CD14-positive monocyte (primary cell): ENCODE measurements around the gene ADAMTS17. TPM values are rescaled to one million over a fixed set of nuclear protein-coding genes. Genes with fewer than 3 reads are reported as not detected.

Experiments
- DNase-seq, 3 donors: peaks; one replicate each; pipeline ENCODE4 v3.0.0-alpha.2; 2011 to 2022
- H2AFZ ChIP-seq: 2 replicates; pipeline ENCODE4 v1.6.0; 2012; ENCODE audit warnings: mild to moderate bottlenecking, low read depth, low read length, inconsistent platforms; ENCODE audit not compliant: insufficient read depth, poor library complexity, severe bottlenecking
- H3K27ac ChIP-seq, 2 donors: 1 replicate in 1 of 2; 2 replicates in 1 of 2; pipeline ENCODE4 v1.5.1; 2012 to 2013; ENCODE audit warnings: low read length in 2 of 2, control low read depth in 1 of 2, inconsistent platforms in 1 of 2, low read depth in 1 of 2, mild to moderate bottlenecking in 1 of 2
- H3K27me3 ChIP-seq, 2 donors: one replicate each; pipeline versions ENCODE4 v1.6.0 to v1.6.1; 2011 to 2013; ENCODE audit warnings: low read length in 2 of 2; ENCODE audit not compliant: control insufficient read depth in 2 of 2, insufficient read depth in 2 of 2
- H3K36me3 ChIP-seq, 2 donors: replicated peaks in 1 of 2; 1 replicate in 1 of 2; 2 replicates in 1 of 2; pipeline versions ENCODE4 v1.5.1 to v1.6.1; 2012 to 2013; ENCODE audit warnings: low read length in 2 of 2, control low read depth in 1 of 2, inconsistent platforms in 1 of 2, mild to moderate bottlenecking in 1 of 2; ENCODE audit not compliant: insufficient read depth in 2 of 2, control insufficient read depth in 1 of 2
- H3K4me1 ChIP-seq, 2 donors: 1 replicate in 1 of 2; 2 replicates in 1 of 2; pipeline versions ENCODE4 v1.5.1 to v1.6.1; 2012 to 2013; ENCODE audit warnings: low read length in 2 of 2, control low read depth in 1 of 2, inconsistent platforms in 1 of 2, mild to moderate bottlenecking in 1 of 2, moderate library complexity in 1 of 2; ENCODE audit not compliant: insufficient read depth in 2 of 2, control insufficient read depth in 1 of 2
- H3K4me2 ChIP-seq: replicated peaks from 2 replicates; pipeline ENCODE3; 2012; ENCODE audit warnings: low read length, moderate library complexity, mild to moderate bottlenecking; ENCODE audit not compliant: poor library complexity, severe bottlenecking; ENCODE audit errors: extremely low read depth
- H3K4me3 ChIP-seq, 3 experiments: fragments of 200-600 bp in 1 of 3; sonication (generic) in 1 of 3; replicated peaks in 1 of 3; 1 replicate in 2 of 3; 2 replicates in 1 of 3; pipeline ENCODE4 v1.5.1; 2011 to 2013; ENCODE audit warnings: low read length in 3 of 3, mild to moderate bottlenecking in 3 of 3, control low read depth in 2 of 3, low read depth in 2 of 3, inconsistent platforms in 1 of 3, moderate library complexity in 1 of 3
- H3K79me2 ChIP-seq: 2 replicates; pipeline ENCODE4 v1.6.0; 2012; ENCODE audit warnings: mild to moderate bottlenecking, control low read depth, inconsistent platforms, low read length, moderate library complexity; ENCODE audit not compliant: insufficient read depth
- H3K9ac ChIP-seq: 2 replicates; pipeline ENCODE4 v1.6.0; 2017; ENCODE audit warnings: low read length, mild to moderate bottlenecking; ENCODE audit not compliant: insufficient read depth, poor library complexity, severe bottlenecking
- H3K9me3 ChIP-seq, 2 donors: replicated peaks in 1 of 2; 1 replicate in 1 of 2; 2 replicates in 1 of 2; pipeline versions ENCODE4 v1.5.1 to v1.6.1; 2012 to 2013; ENCODE audit warnings: low read length in 2 of 2, control low read depth in 1 of 2; ENCODE audit not compliant: control insufficient read depth in 1 of 2, insufficient read depth in 1 of 2
- H4K20me1 ChIP-seq: 2 replicates; pipeline ENCODE4 v1.6.0; 2012; ENCODE audit warnings: mild to moderate bottlenecking, low read length, control low read depth, moderate library complexity; ENCODE audit not compliant: insufficient read depth
- H3K27ac Mint-ChIP-seq, 7 donors: one replicate each; pipeline ENCODE4 v1.8.0; 2020; ENCODE audit warnings: mild to moderate bottlenecking in 7 of 7, mixed read lengths in 7 of 7, moderate library complexity in 6 of 7, inconsistent platforms in 2 of 7
- H3K27me3 Mint-ChIP-seq, 3 donors: one replicate each; pipeline ENCODE4 v1.8.0; 2021 to 2022; ENCODE audit warnings: low read depth in 3 of 3, mild to moderate bottlenecking in 3 of 3, mixed read lengths in 3 of 3, moderate library complexity in 3 of 3, inconsistent platforms in 1 of 3
- H3K36me3 Mint-ChIP-seq, 2 donors: one replicate each; pipeline ENCODE4 v1.8.0; 2020; ENCODE audit warnings: mixed read lengths in 2 of 2, inconsistent platforms in 1 of 2, mild to moderate bottlenecking in 1 of 2
- H3K4me1 Mint-ChIP-seq: one replicate; pipeline ENCODE4 v1.8.0; 2020; ENCODE audit warnings: mild to moderate bottlenecking, mixed read lengths
- H3K4me3 Mint-ChIP-seq, 2 donors: one replicate each; pipeline ENCODE4 v1.8.0; 2020; ENCODE audit warnings: mild to moderate bottlenecking in 2 of 2, mixed read lengths in 2 of 2, moderate library complexity in 1 of 2
- H3K9me3 Mint-ChIP-seq, 7 donors: one replicate each; pipeline ENCODE4 v1.8.0; 2020 to 2022; ENCODE audit warnings: mixed read lengths in 7 of 7, mild to moderate bottlenecking in 6 of 7, moderate library complexity in 6 of 7, inconsistent platforms in 2 of 7
- WGBS: methylation state at CpG from one replicate; pipeline ENCODE4 v1.1.5; 2013; ENCODE audit warnings: missing lambda C conversion rate; ENCODE audit not compliant: insufficient coverage; 5-methylcytosine and 5-hydroxymethylcytosine counted together
- intact Hi-C, 2 donors: fragments of 100-400 bp; cut with micrococcal nuclease; formaldehyde crosslinking; loops; one replicate each; pipeline versions ENCODE4 v1.15.0 to v1.15.1; 2023
- polyA plus RNA-seq, 3 donors: library from polyadenylated mRNA; depleted of rRNA in 1 of 3; unstranded in 2 of 3; stranded (reverse) in 1 of 3; fragments of 300-500 nt in 2 of 3; fragments of >200 nt in 1 of 3; fragmentation: Illumina TruSeq in 2 of 3; gene quantifications; 1 replicate in 2 of 3; 2 replicates in 1 of 3; pipeline ENCODE4 v1.2.3, GENCODE V29; 2012 to 2021
- TF ChIP-seq, protein P1 (sequence below): fragments of 200-600 bp; IDR thresholded peaks from one replicate; pipeline ENCODE4 v1.8.0; 2022; ENCODE audit warnings: antibody characterized with exemption, mild to moderate bottlenecking

Gene ADAMTS17
- polyA plus RNA-seq, 3 donors = 0.03 to 0.25 TPM; not detected in 1

DNA sequence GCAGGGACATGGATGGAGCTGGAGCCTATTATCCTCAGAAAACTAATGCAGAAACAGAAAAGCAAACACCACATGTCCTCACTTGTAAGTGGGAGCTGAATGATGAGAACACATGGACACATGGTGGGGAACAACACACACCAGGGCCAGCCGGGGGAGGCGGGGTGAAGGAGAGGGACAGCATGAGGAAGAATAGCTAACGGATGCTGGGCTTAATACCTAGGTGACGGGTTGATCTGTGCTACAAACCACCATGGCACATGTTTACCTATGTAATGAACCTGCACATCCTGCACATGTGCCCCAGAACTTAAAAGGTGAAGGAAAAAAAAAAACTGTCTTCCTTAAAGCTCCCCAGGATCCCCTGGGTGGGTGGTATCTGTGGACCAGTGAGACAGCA is 87.1 kb downstream of the ADAMTS17 start:
- H3K36me3 ChIP-seq = no peaks in the 10 kb centered on the region
- H3K9me3 Mint-ChIP-seq = peaks cover 2 to 21% (median 12%) of the 10 kb centered on the region in 7 donors
- H3K9ac ChIP-seq = no peak overlapping the region
- no peaks in the 10 kb centered on the region for H3K4me1 ChIP-seq
- H3K9me3 ChIP-seq = peaks cover 3 to 29% of the 10 kb centered on the region in 2 donors
- H3K4me1 Mint-ChIP-seq = no peaks in the 10 kb centered on the region
- no peak overlapping the region for H3K27ac ChIP-seq
- intact Hi-C loops = no loop called here
- H3K27ac Mint-ChIP-seq = no peak overlapping the region
- no peak overlapping the region for H3K4me3 ChIP-seq
- peaks cover 0 to under 1% (median 0%) of the 10 kb centered on the region in 3 donors for H3K27me3 Mint-ChIP-seq
- no peaks in the 10 kb centered on the region for H4K20me1 ChIP-seq
- no peak overlapping the region for H3K4me2 ChIP-seq
- H3K36me3 Mint-ChIP-seq = no peaks in the 10 kb centered on the region
- TF ChIP-seq, protein P1, sequence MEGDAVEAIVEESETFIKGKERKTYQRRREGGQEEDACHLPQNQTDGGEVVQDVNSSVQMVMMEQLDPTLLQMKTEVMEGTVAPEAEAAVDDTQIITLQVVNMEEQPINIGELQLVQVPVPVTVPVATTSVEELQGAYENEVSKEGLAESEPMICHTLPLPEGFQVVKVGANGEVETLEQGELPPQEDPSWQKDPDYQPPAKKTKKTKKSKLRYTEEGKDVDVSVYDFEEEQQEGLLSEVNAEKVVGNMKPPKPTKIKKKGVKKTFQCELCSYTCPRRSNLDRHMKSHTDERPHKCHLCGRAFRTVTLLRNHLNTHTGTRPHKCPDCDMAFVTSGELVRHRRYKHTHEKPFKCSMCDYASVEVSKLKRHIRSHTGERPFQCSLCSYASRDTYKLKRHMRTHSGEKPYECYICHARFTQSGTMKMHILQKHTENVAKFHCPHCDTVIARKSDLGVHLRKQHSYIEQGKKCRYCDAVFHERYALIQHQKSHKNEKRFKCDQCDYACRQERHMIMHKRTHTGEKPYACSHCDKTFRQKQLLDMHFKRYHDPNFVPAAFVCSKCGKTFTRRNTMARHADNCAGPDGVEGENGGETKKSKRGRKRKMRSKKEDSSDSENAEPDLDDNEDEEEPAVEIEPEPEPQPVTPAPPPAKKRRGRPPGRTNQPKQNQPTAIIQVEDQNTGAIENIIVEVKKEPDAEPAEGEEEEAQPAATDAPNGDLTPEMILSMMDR = no peak
- no peak overlapping the region for H3K4me3 Mint-ChIP-seq
- no peaks in the 10 kb centered on the region for H3K27me3 ChIP-seq
- no CpG with 5 or more reads among the region's 4 CpGs for WGBS
- H3K79me2 ChIP-seq = no peaks in the 10 kb centered on the region
- no peak overlapping the region for H2AFZ ChIP-seq
- no peak for DNase-seq

DNA sequence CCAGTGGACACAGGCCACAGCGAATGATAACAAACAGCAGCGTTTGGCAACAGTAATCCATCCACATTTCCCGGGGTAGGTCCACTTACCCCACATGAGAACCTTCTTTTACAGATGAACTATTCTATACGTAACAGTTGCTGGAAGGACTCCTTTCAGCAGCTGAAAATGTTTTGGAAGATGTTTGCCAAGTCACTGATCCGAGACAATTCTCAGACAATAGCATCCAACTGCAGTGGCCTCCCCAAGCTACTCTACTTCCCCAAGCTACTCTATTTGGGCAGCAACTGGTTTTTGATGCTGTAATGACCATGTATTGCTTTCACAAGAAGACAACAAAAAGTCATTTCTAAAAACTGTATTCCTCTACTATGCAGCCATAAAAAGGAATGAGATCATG is 87.5 kb downstream of the ADAMTS17 start:
- no peaks in the 10 kb centered on the region for H3K36me3 Mint-ChIP-seq

More for the DNA sequence above, 87.5 kb downstream of the ADAMTS17 start:
- Histone ChIP-seq H3K9ac (no peak overlapping the region), H3K4me2 (no peak overlapping the region), H3K4me3 (no peak overlapping the region), H3K4me1 (no peaks in the 10 kb centered on the region), H3K27ac (no peak overlapping the region), H4K20me1 (no peaks in the 10 kb centered on the region), H3K9me3 (peaks cover 1 to 28% of the 10 kb centered on the region in 2 donors), H3K27me3 (no peaks in the 10 kb centered on the region), H3K79me2 (no peaks in the 10 kb centered on the region), H3K36me3 (no peaks in the 10 kb centered on the region), H2AFZ (no peak overlapping the region)
- WGBS = 87% methylated on average over 2 of the region's 5 CpGs
- Mint-ChIP-seq H3K9me3 (peaks cover 2 to 20% (median 12%) of the 10 kb centered on the region in 7 donors), H3K27me3 (peaks cover 0 to 2% (median 0%) of the 10 kb centered on the region in 3 donors), H3K4me1 (no peaks in the 10 kb centered on the region), H3K27ac (no peak overlapping the region), H3K4me3 (no peak overlapping the region)
- TF ChIP-seq, protein P1 = no peak
- no peak for DNase-seq
- intact Hi-C loops = no loop called here
